ENCODE results near the gene ZBTB11. TPM values are rescaled to one million over a fixed set of nuclear protein-coding genes. Genes with fewer than 3 reads are reported as not detected.

ZBTB11 gene
- total and polyA plus RNA-seq, 2 experiments from 2014 or later, result 7.7 to 22.4 TPM

DNA sequence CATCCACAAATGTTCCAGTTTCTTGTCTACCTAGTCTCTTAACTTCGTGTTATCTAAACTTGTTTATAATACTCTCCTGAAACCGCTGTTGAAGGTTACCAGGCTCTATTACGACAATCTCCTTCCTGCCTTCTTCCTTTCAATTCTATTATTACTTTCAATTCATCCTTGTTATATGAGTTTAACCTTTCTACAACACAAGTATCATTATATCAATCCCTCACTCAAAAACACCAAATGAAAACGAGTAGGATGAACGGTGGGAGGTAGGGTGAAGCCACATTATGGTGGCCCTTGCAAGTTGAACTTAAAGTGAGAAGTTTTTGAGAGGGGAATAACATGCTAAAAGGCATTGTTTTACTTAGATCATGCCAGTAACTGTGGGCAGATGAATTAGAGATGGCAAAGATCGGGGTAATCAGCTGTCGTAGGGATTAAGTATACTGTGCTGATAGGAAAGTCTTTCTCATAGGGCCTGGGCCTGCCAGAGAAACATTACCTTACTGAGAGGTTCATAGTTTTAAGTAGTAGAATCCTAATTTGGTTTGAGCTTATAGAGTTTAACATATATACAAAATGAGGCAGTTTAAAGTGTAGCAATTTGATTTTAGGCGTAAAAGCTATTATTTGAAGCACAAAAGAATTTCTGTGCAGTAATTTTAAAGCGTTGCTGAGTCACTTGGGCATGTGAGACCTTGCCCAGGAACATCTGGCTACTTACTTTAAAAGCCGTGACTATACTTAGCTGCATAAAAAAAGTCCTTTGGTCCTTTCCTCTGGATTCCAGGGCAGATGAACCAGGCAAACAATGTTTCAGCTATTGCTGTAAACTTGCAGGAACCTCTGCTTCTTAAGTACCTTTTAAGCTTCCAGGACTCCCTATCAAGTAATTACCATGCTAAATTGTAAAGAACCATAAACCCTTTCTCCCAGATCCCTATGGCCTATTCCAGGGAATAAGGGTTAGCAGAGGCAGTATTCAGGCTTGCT lies 44.2 kb upstream of the ZBTB11 start (continued):
- no peak for TF ChIP-seq ZNF462 (CRISPR knock-in tag; IDR thresholded peaks at IDR 0.05)
- no peak for TF ChIP-seq ETS1 (IDR thresholded peaks at IDR 0.05)
- TF ChIP-seq, protein P1, sequence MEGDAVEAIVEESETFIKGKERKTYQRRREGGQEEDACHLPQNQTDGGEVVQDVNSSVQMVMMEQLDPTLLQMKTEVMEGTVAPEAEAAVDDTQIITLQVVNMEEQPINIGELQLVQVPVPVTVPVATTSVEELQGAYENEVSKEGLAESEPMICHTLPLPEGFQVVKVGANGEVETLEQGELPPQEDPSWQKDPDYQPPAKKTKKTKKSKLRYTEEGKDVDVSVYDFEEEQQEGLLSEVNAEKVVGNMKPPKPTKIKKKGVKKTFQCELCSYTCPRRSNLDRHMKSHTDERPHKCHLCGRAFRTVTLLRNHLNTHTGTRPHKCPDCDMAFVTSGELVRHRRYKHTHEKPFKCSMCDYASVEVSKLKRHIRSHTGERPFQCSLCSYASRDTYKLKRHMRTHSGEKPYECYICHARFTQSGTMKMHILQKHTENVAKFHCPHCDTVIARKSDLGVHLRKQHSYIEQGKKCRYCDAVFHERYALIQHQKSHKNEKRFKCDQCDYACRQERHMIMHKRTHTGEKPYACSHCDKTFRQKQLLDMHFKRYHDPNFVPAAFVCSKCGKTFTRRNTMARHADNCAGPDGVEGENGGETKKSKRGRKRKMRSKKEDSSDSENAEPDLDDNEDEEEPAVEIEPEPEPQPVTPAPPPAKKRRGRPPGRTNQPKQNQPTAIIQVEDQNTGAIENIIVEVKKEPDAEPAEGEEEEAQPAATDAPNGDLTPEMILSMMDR (conservative IDR thresholded peaks at IDR 0.05; ENCODE audit: low read depth in 2 of 2), result no peak

All from GM23338 (cell line).